Measurements from ENCODE around the gene CNOT3. TPM values are rescaled to one million over a fixed set of nuclear protein-coding genes. Genes with fewer than 3 reads are reported as not detected.

Gene CNOT3
- total and polyA plus RNA-seq, 9 of the 15 experiments (the other 6 are each of a cell fraction or from before 2014, with no cell fraction given), result 0.27 to 60.4 (median 9.9) TPM

- TF ChIP-seq KDM5B (IDR thresholded peaks at IDR 0.05; ENCODE audit: insufficient replicate concordance, low read depth, low read length) (peak; percentile 79), SPI1 (IDR thresholded peaks at IDR 0.05; ENCODE audit: borderline replicate concordance, low read depth, low read length) (peak; percentile 10; the same call in 1 of the 2 replicates), CC2D1A (IDR thresholded peaks at IDR 0.05) (peak; percentile 99), ZBTB5 (IDR thresholded peaks at IDR 0.05) (peak; percentile 95), MNT (conservative IDR thresholded peaks at IDR 0.05) (peak; percentile 84 to 87), GMEB1 (CRISPR knock-in tag; IDR thresholded peaks at IDR 0.05) (0 out of 2 replicates have a peak, but pooled peaks have one; percentile 41), FOXM1 (IDR thresholded peaks at IDR 0.05; ENCODE audit: low read depth) (0 out of 2 replicates have a peak, but pooled peaks have one; percentile 37), FOXM1 (CRISPR knock-in tag; IDR thresholded peaks at IDR 0.05; ENCODE audit: low read depth) (no peak), MCM5 (IDR thresholded peaks at IDR 0.05; ENCODE audit: low read depth) (no peak), ELK1 (CRISPR knock-in tag; IDR thresholded peaks at IDR 0.05) (no peak), PRDM10 (IDR thresholded peaks at IDR 0.05; ENCODE audit: partially characterized antibody) (peak; percentile 59), CREM (IDR thresholded peaks at IDR 0.05; ENCODE audit: low read depth) (peak; percentile 59), ZNF696 (CRISPR knock-in tag; conservative IDR thresholded peaks at IDR 0.05) (no peak), TEAD2 (tag; IDR thresholded peaks at IDR 0.05) (no peak), SRF (CRISPR knock-in tag; IDR thresholded peaks at IDR 0.05) (peak in 1 of 2 experiments; percentile 13; a peak in 1 of 4 replicates)
Measured at GRCh38 chr19:54136864-54137698, 481 bp upstream of the CNOT3 start (continued).

All from K562 (cell line).